Measurements from ENCODE around the gene CASZ1.

DNA sequence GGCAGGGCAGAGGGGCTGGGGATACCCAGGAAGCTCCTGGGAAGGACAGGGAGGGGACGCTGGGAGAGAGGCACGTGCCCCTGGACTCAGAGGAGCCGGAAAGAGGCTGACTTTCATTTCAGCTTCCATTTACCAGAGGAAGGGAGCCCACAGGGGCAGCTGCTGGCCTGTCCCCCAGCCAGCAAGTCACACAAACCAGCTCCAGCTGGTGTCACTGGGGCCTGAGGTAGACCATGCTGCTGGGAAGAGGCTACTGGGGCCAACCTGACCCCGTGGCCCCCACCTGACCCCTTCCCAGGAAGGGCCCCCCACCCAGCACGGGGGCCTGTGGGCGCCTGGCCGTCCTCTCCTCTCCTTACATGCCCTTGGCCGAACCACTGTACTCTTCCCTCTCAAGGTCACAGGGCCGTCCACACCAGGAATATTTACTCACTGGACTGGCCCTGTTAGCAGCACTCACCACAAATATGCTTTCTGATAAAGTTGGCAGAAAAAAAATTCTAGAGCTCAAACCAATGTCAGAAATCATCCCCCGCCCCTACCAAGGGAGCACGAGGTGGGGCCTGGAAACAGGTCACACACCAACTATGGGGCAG, 110.5 kb downstream of the CASZ1 start:
- TF ChIP-seq, protein P1, sequence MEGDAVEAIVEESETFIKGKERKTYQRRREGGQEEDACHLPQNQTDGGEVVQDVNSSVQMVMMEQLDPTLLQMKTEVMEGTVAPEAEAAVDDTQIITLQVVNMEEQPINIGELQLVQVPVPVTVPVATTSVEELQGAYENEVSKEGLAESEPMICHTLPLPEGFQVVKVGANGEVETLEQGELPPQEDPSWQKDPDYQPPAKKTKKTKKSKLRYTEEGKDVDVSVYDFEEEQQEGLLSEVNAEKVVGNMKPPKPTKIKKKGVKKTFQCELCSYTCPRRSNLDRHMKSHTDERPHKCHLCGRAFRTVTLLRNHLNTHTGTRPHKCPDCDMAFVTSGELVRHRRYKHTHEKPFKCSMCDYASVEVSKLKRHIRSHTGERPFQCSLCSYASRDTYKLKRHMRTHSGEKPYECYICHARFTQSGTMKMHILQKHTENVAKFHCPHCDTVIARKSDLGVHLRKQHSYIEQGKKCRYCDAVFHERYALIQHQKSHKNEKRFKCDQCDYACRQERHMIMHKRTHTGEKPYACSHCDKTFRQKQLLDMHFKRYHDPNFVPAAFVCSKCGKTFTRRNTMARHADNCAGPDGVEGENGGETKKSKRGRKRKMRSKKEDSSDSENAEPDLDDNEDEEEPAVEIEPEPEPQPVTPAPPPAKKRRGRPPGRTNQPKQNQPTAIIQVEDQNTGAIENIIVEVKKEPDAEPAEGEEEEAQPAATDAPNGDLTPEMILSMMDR (IDR thresholded peaks at IDR 0.05), result no peak
- TF ChIP-seq EZH2 (IDR thresholded peaks at IDR 0.05), result no peak
- TF ChIP-seq EZH2phosphoT487 (IDR thresholded peaks at IDR 0.05), result no peak

Data from neural progenitor cell (in vitro differentiated cells).